DMS79 (cell line): ENCODE results near the gene GLIPR1.
"Not testable (repeated sequence)": the region's sequence is repeated elsewhere in the genome, so short reads cannot be mapped to it uniquely, and the experiment has no call there.

Source experiments
- DNase-seq: peaks from one replicate; lab custom pipeline; 2025; lab: John Stamatoyannopoulos, UW

GLIPR1 gene

DNA sequence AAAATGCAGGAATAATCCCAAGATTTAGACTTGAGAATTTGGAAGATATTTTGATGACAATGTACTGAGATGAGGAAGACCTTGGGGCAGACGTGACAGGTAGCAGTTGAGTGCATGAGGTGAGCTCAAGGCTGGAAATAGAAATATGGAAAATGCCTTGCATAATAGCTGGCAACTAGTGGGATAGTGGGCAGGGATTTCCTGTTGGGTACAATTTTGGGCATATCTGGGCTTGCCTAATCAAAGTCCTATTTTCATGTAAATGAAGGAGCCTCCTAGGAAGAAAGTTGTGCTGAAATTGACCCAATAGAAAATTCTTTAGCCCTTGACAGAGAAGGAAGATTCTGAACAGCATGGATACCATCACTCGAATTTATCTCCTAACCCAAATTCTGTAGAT lies 6.4 kb upstream of the GLIPR1 start:
- no peak for DNase-seq

DNA sequence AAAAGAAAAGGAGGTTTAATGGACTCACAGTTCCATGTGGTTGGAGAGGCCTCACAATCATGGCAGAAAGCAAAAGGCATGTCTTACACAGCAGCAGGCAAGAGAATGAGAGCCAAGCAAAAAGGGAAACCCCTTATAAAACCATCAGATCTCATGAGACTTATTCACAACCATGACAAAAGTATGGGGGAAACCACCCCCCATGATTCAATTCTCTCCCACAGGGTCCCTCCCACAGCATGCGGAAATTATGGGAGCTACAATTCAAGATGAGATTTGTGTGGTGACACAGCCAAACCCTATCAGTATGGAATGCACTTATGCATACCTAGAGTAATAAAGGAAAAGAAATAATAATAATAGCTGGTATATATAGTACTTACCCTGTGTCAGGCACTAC lies 4.5 kb upstream of the GLIPR1 start:
- no peak for DNase-seq

DNA sequence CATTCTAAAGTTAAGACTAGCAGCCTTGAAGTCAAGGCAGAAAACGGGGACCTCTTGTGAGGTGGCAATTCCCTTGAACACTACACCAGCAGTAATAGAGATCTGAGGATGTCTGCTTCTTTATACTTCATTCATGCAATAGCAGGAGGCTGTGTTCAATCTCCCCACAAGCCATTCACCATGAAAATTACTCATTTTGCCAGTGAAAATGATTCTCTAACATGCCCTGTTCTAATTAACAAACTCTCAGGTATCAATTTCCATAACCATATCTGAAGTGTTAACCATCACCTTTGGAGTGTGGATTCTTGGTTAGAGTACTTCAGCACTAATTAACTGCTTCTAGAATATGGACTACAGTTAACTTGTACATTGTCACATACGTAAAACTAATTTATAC lies 3.4 kb upstream of the GLIPR1 start:
- no peak for DNase-seq

DNA sequence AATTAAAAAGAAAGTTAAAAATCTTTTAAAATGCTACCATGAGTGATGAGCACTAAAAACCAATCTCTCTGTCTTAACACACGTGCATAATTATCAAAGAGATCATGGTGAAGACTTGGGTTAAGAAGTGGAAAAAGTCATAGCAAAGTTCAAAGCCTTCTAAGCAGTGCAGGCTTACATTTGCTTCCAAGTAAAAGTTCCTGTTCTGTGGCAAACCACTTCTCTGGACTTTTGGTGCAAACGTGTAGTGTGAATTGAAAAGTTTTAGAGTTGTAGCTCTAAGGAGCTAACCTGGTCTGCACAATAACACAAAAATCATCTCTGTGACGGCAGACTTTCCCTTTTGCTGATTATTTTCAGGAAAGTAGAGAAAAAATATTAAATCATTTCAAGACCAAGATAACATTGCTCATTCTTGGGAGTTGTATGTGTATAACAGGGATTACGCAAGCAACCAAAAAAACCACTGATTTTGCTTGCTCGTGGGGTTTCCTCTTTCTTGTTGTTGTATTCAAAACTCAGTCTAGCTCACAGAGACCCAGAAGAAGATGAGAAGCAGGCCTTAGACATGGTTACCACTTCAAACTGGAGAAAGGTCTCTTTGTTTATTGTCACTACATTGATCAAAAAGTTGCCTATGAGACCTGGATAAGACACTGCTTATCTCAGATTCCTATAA lies 2.3 kb upstream of the GLIPR1 start:
- DNase-seq: no peak

DNA sequence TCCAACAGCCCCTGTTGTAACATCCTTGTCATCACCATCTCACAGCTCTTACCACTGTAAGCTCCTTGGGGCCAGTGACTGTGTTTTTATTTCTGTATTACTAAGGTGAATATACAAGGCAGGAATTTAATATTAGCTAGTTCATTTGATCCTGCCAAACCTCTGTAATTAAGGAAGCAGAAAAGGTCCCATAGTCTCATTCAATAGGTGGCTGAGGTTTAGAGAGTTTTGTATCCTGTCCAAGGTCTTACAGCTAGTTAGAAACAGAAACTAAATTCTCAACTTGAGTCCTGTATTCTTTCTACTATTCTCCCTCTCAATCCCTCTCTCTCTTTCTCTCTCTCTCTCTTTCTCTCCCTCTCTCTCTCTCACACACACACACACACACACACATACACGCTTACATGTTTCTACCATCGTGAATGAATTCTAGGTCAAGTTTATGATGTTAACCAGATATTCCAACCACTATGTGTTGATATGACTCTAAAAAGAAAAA lies 543 bp upstream of the GLIPR1 start:
- no peak for DNase-seq

DNA sequence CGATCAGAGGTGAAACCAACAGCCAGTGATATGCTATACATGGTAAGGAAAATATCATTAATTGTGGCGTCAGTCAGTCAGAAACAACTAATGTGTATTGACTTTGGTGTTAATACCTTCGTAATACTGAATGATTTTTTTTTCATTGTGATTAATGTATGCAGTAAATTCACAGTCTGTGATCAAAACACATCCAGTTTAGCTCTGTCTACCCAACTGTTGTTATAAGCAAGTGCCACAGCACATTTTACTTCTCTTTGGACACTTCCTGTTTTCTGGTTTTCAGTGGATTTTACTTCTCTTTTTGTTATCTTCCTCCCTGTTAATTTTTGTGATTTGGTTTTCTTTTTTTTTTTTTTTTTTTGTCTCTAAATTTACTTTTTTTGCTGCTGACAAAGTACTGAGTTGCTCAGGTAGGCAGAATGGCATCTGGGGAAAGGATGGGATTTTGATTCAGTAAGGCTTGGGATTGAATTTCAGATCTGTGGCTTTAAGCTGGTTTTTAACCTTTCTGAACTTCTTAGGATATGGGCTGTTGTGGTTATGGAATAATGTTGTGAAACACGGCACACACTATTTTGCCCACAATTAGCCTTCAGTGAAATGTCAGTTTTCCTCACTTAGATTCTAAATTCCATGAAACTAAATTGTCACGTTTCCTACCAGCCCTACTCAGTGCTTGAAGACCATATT lies 604 bp downstream of the GLIPR1 start:
- no peak for DNase-seq

DNA sequence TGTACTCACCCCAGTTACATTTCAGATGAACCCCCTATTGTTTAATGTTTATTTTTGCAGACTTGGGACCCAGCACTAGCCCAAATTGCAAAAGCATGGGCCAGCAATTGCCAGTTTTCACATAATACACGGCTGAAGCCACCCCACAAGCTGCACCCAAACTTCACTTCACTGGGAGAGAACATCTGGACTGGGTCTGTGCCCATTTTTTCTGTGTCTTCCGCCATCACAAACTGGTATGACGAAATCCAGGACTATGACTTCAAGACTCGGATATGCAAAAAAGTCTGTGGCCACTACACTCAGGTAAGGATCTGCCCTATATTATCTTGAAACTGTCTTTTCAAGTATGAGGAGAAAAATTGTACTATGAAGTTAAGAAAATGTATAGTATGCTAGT lies 1.2 kb downstream of the GLIPR1 start:
- DNase-seq: no peak

DNA sequence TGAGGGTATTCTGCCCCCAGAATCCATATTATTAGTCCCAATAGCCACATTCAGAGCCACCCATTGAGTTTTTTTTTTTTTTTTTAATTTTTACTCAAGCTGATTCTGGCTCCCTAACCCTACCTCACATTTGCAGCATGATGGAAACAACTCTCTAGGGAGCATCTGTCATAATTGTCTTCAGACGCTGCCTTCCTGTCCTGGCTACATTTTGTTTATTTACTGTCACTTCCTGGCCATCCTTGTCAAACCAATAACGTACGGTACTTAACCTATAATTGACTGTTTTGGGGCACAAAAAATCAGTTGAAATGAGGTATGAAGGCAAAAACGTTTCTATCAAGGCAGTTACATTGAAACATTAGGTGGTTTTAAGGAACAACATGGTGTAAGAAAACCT lies 2.1 kb downstream of the GLIPR1 start:
- DNase-seq: no peak

DNA sequence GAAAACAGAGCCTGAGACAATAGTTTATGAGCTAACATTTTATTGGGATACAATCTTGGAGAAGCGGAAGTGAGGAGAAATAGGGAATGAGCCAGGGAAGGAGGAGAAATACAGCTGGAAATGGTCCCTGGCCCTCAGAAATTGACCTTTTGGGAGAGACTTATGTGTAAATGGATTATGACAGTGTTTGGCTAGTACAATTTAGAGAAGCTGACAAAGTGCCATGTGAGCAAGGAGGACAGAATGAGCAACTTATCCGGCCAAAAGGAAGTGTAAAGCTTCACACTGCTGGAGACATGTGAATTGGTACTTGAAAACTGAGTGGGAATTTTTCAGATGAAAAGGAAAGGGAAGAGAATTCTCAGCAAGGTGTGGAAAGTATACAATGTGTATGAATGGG lies 2.9 kb downstream of the GLIPR1 start:
- no peak for DNase-seq

DNA sequence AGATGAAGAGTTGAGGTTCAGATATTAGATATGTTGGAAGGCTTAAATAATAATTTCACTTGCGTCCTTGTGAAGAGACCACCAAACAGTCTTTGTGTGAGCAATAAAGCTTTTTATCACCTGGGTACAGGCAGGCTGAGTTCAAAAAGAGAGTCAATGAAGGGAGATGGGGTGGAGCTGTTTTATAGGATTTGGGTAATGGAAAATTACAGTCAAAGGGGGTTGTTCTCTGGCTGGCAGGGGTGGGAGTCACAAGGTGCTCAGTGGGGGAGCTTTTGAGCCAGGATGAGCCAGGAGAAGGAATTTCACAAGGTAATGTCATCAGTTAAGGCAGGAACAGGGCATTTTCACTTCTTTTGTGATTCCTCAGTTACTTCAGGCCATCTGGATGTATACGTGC lies 3.9 kb downstream of the GLIPR1 start:
- DNase-seq: not testable (repeated sequence)

DNA sequence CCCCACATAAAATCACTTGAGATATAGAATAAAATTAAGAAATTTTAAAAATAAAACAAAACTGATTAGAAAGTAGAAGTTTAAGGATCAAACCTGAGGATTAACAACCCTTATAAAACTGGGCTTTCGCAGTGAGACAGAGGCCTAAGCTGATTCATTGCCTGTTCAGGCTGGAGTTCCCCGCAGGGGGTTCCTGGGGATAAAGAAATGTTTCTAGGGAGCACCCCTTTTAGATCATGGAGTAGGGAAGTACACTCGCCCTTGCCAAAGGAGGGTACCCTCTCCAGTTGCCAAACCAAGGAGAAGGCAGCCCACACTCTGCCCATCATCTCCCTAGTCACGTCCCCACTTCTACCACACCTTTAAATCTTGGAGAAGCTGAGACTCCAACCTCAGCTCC lies 6.8 kb downstream of the GLIPR1 start:
- no peak for DNase-seq

DNA sequence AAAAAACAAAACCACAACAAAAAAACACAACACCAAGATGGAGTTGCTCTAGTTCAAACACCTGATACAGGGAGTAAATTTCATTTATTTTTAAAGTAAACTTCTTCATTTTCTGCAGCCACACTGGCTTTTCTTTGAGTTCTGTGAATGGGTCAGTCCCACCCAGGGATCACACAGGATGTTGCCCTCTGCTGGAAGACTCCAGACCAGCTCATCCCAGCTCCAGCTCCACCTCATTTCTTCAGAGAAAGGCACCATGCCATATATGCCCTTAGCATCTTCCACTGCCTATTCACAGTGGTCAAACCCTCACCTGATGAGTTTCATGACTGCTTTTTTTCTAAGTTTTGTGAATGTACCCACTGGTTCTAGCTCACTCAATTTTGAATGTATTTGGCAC lies 8.0 kb downstream of the GLIPR1 start:
- DNase-seq: no peak

DNA sequence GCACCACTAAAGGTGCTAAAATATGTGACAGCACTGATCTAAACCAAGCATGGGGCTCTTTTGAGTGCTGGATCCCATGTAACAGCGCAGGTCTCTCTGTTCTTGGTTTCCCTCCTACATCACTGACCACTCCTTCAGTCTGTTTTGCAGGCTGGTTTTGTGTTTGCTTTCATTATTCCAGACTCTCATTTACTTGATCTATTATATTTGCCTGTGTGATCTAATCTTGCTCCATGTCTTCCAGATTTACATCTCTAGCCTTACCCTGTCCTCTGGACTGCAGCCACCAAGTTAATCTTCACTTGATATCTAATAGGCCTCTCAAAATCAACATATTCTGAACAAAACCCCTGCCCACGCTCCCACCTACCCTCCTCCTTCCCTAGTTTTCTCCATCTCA lies 8.6 kb downstream of the GLIPR1 start:
- DNase-seq: no peak

DNA sequence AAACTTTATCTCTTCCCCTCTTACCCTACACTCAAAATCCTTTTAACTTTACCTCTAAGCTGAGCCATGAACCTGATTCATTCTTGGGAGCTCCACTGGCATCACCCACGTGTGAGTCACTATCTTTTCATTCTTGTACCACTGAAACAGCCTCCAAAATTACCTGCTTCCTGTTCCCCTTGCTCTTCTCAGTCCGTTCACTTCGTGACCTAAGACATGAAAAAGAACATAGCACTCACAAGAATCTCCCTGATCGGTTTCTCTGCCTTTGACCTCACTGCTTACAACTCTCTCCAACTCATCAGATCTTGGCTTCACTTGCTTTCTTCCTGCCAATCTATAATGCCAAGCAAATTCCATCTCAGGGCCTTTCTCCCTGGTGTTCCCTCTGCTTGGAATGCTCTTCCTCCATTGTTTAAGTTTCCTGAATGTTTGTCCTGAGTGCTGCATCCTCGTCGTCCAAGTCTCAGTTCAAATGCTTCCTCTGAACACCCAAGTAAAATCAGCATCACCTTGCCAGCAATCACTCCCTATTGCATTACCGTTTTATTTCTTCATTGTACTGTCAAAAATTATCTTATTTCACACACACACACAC lies 9.2 kb downstream of the GLIPR1 start:
- no peak for DNase-seq

DNA sequence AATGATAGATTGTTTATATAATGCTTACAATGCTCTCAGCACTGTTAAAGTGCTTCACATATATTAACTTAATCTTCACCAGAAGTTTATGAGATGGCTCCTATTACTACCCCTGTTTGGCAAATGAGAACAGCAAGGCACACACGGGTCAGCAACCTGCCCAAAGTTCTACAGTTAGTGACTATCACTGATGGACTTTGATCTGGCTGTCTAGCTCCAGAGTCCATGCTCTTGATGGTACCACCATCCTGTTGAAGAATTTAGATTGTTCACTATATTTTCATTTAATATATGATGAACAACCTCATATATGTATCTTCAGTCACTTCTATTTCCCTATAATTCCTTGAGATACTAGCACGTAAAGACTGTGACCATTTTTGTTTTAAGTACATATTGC lies 10.6 kb downstream of the GLIPR1 start:
- no peak for DNase-seq

DNA sequence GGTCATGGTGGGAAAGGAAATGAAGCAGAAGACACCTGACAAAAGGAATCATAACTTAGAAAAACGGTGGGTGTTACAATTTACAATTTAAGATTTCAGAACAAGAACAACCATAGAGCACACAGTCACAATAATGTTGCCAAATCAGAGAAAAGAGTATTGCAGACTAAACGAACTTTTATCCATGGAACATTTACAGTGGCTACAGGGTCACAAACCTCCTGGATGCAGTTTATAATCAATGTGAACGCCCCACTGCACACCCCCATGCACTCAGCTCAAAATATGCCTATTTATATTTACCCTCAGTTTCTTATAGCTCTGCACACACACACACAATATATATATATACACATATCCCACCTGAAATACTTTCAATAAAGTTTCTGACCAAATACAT lies 22.9 kb downstream of the GLIPR1 start:
- DNase-seq: no peak

DNA sequence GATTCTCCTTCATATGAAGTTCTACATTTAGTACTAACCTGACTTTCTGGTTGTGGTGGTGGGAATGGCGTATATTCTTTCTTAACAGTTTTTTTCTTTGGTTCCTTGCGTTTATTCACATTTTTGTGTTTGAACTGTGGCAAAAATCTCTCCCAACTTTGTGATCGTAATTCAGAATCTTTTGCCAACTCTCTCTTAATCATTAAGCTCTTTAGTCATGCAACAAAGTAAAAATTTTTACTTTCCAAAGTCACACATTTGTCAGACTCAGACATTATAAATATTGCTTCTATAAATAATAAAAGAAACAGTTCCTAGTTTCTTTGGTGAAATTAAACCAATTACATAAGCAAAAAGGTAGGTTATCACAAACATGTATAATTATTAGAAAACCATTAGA lies 23.3 kb downstream of the GLIPR1 start:
- no peak for DNase-seq

DNA sequence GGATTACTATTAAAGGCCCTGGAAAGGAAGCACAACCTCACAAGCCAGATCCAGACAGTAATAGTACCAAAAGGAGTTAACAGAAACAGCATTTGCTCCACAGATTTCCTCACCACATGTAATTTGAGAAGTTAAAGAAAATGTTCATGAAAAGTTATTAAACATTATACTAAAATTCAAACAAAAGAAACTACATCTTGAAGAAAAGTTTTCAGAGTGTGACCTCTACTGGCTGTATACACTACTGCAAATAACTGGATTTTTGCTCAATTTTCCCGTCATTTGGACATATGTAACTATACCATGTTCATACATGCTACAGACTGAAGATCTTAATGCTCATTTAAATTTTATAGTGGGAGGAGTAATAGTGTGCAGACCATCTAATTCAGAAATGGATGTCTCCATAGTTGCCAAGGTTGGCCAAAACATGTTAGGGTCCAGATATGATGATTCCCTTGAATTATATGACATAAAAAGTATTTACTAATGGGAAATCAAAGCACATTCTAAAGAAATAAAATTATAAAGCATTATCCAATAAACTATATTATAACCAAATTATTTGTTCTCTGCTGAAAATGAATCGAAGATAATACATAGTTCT lies 25.3 kb downstream of the GLIPR1 start:
- DNase-seq: no peak

DNA sequence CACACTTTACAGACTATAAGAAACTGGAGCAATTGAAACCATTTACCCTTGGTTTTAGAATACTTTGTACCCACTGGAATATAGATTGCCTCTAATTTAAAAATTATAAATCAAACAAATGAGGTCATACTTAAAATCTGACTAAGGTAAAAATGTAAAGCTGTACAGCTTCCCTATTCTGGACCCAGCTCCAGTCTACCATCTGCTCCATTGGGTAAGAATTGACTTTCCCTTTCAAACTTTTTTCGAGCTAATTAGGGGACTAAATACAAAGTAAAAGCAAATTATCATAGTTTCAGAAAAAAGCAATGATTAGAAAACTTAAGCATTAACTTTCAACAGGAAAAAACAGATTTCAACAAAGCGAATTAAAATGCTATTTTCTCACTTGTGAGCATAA lies 26.5 kb downstream of the GLIPR1 start:
- no peak for DNase-seq

DNA sequence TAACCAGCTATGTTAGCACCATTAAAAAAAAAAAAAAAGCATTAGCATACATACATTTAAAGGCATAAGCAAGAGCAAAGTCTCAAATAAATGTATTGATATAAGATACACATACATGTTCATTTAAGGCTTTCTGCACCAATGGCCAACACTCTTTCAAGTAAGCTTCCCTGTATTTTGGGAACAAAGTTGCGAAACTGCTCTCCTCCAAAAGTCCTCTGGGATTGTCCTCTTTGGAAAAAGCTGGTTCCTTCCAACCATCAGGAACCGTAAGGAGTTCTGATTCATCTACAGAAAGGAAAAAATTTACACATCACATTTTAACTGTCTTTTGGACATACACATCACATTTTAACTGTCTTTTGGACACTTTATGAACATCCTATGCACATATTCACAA lies 27.6 kb downstream of the GLIPR1 start:
- no peak for DNase-seq

DNA sequence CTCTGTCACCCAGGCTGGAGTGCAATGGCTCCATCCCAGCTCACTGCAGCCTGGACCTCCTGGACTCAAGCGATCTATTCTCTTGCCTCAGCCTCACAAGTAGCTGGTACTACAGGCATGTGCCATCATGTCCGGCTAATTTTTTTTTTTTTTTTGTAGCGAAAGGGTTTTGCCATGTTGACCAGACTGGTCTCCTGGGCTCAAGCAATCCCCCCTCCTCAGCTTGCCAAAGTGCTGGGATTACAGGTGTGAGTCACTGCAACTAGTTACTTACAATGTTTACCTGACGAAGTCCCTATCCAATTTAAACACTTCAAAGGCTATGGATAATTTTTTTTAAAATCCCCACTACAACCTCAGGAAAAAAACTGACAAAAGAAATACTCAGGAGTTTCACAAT lies 29.1 kb downstream of the GLIPR1 start:
- DNase-seq: no peak

DNA sequence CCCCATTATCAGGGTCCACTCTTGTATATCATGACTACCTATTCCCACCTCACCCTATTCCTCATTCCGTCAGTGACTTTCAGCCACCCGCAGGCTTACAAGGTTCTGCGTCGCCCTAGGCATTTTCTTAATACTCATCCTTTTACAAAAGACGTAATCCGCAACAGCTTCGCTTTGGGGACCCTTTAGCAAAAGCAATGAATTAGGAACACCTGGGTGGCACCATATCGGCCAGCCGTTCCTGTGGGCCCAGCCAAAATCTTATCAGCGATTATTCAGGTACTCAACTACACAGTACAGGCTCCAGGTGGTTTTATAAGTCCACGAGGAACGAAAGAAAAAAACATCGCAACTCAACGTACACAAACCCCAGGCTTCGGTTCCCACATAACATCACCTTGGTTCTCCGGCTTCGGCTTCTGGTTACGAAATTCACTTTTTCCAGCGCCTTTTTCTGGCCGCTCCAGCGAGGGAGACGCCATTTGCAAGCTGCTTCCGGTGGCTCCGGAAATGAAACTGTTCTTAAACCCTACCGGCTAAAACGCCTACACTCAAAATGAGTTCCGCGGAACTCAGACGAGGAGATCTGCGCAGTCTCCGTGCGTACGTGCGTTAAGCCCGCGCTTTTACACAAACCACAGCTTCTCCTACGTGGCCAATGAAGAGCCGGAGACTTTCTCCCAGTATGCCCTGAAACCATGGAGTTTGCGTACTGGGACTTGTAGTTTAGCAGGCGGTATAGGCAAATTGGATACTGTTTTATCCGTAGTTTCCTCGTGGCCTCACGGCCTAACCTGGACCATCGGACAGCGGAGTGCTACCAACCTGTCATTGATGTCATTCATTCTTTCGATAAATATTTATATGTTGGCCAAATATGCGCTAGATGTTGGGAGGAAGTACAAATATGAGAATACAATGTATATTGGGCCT lies 30.8 kb downstream of the GLIPR1 start, which contains the start of gene KRR1:
Gene KRR1, minus strand, starts transcription at position 494 of the 933 bp plus-strand sequence. Its CDS starts 12 bp downstream, at position 482.
- DNase-seq: peak; percentile 89
